Chondrocyte (in vitro differentiated cells): ENCODE results near the gene ARHGEF2. TPM values are rescaled to one million over a fixed set of nuclear protein-coding genes. Genes with fewer than 3 reads are reported as not detected.

Source experiments
- DNase-seq: peaks from one replicate; pipeline ENCODE4 v3.0.0; 2021; ENCODE audit warnings: mixed read lengths, low spot score
- H3K27ac Mint-ChIP-seq: one replicate; pipeline ENCODE4 v1.8.0; 2021; ENCODE audit warnings: mild to moderate bottlenecking, moderate library complexity, mixed read lengths; ENCODE audit not compliant: unreplicated experiment
- H3K27me3 Mint-ChIP-seq: 2 replicates; pipeline ENCODE4 v1.8.0; 2021; ENCODE audit warnings: low read depth, mixed read lengths
- H3K36me3 Mint-ChIP-seq: 2 replicates; pipeline ENCODE4 v1.8.0; 2021; ENCODE audit warnings: low read depth, mixed read lengths
- H3K4me1 Mint-ChIP-seq: 2 replicates; pipeline ENCODE4 v1.8.0; 2021; ENCODE audit warnings: low read depth, mild to moderate bottlenecking, mixed read lengths
- H3K4me3 Mint-ChIP-seq: one replicate; pipeline ENCODE4 v1.8.0; 2021; ENCODE audit warnings: mild to moderate bottlenecking, moderate library complexity, mixed read lengths; ENCODE audit not compliant: unreplicated experiment
- H3K9me3 Mint-ChIP-seq: 2 replicates; pipeline ENCODE4 v1.8.0; 2021; ENCODE audit warnings: low read depth, mixed read lengths
- CTCF ChIP-seq: fragments of 200-600 bp; sonication (generic); IDR thresholded peaks from 2 replicates; pipeline ENCODE4 v1.5.0; 2021; ENCODE audit warnings: antibody characterized with exemption, mild to moderate bottlenecking, moderate library complexity
- total RNA-seq: library from RNA; stranded (reverse); gene quantifications from 3 replicates; pipeline ENCODE4 v1.2.1, GENCODE V29; 2021

ARHGEF2 gene
- total RNA-seq, 1 donor from 2014 or later = 203 TPM

DNA sequence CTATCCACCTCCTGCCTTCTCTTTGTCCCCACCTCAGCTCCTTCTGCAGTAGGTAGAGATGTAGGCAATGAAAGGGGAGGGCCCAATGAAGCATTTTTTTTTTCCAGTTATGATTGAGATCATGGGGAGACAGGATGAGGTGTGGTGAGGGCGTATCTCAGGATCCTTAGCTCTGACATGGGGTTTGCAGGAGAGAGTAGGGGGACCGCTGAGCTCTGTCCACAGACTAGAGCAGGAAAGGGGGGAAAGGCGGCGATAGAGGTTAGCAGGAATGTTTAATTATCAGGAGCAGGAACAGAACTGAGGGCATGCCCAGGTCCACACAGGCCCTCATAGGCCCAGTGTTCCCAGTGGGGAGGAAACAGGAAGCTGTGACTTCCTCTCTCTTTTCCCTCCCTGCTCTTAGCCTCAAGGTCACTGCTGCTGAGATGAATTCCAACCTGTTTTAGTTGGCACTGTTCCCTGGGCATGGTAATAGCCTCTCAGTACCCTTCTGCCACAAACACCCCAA lies 37.8 kb downstream of the ARHGEF2 start:
- Mint-ChIP-seq H3K27ac (peak overlapping the region; percentile 95), H3K4me1 (peaks cover 50% of the 10 kb centered on the region), H3K27me3 (no peaks in the 10 kb centered on the region), H3K9me3 (no peaks in the 10 kb centered on the region), H3K4me3 (no peak overlapping the region), H3K36me3 (no peaks in the 10 kb centered on the region)
- DNase-seq = no peak
- TF ChIP-seq CTCF = no peak

GRCh38 chr1:155938220-155938627 lies 40.1 kb downstream of the ARHGEF2 start:
- Mint-ChIP-seq H3K27me3 (no peaks in the 10 kb centered on the region), H3K9me3 (no peaks in the 10 kb centered on the region), H3K4me1 (peaks cover 43% of the 10 kb centered on the region), H3K27ac (peak overlapping the region; percentile 84), H3K4me3 (no peak overlapping the region), H3K36me3 (no peaks in the 10 kb centered on the region)
- DNase-seq = no peak
- peak; percentile 88 for TF ChIP-seq CTCF

DNA sequence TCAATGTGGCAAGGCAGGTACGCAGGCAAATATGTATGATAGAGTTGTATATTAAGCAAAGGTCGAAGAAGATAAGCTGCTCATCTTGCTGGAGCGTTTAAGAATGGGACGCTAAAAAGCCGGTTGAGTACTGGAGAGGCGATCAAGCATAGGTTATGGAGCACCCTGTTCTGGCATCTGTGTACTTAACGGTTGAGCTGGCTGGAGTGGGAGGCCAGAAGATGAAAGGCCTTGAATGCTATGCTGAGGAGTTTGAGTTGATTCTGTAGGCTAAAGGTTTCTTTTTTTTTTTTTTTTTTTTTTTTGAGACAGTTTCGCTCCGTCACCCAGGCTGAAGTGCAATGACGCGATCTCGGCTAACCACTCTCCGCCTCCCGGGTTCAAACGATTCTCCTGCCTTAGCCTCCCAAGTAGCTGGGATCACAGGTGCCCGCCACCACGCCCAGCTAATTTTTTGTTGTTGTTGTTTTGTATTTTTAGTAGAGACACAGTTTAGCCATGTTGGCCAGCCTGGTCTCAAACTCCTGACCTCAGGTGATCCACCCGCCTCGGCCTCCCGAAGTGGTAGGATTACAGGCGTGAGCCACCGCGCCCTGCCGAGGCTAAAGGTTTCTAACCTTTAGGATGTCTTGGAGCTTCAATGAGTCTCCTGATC lies 43.3 kb downstream of the ARHGEF2 start:
- Mint-ChIP-seq H3K4me3 (peak overlapping the region; percentile 28), H3K4me1 (peaks cover 34% of the 10 kb centered on the region), H3K9me3 (no peaks in the 10 kb centered on the region), H3K36me3 (peaks cover 4% of the 10 kb centered on the region), H3K27me3 (no peaks in the 10 kb centered on the region), H3K27ac (peak overlapping the region; percentile 27)
- DNase-seq = no peak
- no peak for TF ChIP-seq CTCF

DNA sequence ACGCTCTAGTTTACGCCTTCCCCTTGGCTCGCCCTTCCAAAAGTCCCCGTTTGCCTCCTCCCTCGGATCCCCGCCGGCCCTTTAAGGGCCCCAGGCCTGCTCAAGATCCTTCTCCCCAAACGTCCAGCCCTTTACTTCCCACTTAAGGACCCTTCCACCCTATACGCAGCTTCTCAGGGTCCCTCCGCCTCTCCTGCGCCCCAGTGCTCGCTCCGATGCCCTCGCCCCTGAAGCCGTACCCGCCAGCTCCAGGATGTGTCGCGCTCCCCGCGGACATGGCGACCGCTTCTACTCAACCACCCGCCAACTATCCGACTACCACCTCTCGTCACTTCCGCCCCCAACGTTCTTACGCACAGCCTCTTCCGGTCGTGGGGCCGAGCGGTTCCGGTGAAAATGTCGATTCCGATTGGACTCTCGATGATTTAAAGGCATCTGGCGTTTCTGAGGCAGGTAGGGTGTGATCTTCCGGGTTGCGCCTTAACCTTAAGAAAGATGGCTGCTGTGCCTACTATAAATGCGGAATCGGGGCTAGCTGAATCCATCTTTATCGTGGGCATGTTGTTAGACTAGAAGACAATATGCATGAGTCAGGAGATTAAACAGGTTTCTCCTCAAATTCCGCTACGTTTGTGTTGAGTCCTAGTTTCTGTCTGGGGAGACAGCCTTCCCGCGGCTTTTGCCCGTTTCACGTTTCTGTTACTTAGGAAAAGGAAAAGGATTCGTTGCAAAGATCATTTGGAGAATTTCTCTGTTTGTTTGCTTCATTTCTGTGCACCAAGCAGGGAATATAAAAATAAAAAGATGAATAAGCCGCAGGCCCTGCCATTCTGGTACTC lies 44.0 kb downstream of the ARHGEF2 start, which contains the start of gene KHDC4:
Gene KHDC4, minus strand, starts transcription at position 317 of the 839 bp plus-strand sequence. Its CDS starts 40 bp downstream, at position 277.
- peaks cover 37% of the 10 kb centered on the region for H3K4me1 Mint-ChIP-seq
- H3K9me3 Mint-ChIP-seq = no peaks in the 10 kb centered on the region
- H3K27me3 Mint-ChIP-seq = no peaks in the 10 kb centered on the region
- H3K27ac Mint-ChIP-seq = peak within 1 kb of the TSS; percentile 27
- peak; percentile 41 for TF ChIP-seq CTCF
- peak within 1 kb of the TSS; percentile 28 for H3K4me3 Mint-ChIP-seq
- DNase-seq = peak; percentile 97
- H3K36me3 Mint-ChIP-seq = peaks cover 7% of the 10 kb centered on the region

DNA sequence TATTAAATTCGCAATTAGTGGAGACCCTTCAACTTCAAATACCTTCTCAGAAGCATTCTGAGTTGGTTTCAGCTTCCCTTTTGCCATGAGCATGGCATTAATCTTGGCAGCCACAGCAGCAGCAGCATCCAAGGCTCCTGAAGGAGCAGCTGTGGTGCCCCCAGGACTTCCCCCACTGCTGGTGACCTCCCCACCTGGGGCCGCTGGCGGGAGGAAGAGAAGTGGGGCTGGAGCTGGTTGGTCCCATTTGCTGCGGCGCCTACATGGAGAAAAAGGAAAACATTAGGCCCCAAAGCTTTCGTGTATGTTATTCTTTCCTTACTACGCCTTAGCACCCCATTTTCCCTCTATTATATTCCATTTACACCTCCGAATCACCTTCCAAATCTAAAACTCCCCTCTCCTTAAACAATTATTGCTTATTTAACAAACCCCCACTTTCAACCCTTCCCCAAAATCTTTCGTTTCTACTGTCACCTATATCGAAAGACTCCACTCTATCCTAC lies 44.7 kb downstream of the ARHGEF2 start:
- Mint-ChIP-seq H3K36me3 (peaks cover 11% of the 10 kb centered on the region), H3K9me3 (no peaks in the 10 kb centered on the region), H3K27ac (no peak overlapping the region), H3K4me1 (peaks cover 38% of the 10 kb centered on the region), H3K4me3 (no peak overlapping the region), H3K27me3 (no peaks in the 10 kb centered on the region)
- TF ChIP-seq CTCF = no peak
- DNase-seq = no peak
